Peyer's patch (tissue), 4 donors: Measurements from ENCODE around the gene MTG2.

ENCODE experiments used
- CTCF ChIP-seq, 6 experiments: fragments of 450-650 bp in 4 of 6; fragments of 200-600 bp in 2 of 6; sonication (generic) in 1 of 6; IDR thresholded peaks; one replicate each; pipeline ENCODE4 v1.5.1; 2017 to 2019; ENCODE audit warnings: antibody characterized with exemption in 6 of 6, mild to moderate bottlenecking in 3 of 6, moderate library complexity in 1 of 6
- POLR2A ChIP-seq, 2 donors: fragments of 450-650 bp; IDR thresholded peaks; one replicate each; pipeline ENCODE4 v1.5.1; 2017; ENCODE audit warnings: antibody characterized with exemption in 2 of 2, mild to moderate bottlenecking in 2 of 2, moderate library complexity in 2 of 2

GRCh38 chr20:62235777-62236157 is 52.9 kb downstream of the MTG2 start:
- TF ChIP-seq CTCF (IDR thresholded peaks at IDR 0.05) (no peak), POLR2A (IDR thresholded peaks at IDR 0.05) (no peak)
